NOMO-1 treated with dmso at 0.1 percent for 144 hours (cell line): Measurements from ENCODE around the gene GRID1.
"Not testable (repeated sequence)": the region's sequence is repeated elsewhere in the genome, so short reads cannot be mapped to it uniquely, and the experiment has no call there.

Experiments used
- DNase-seq: peaks from one replicate; lab custom pipeline; 2025; ENCODE audit not compliant: unreplicated experiment; lab: John Stamatoyannopoulos, UW

The GRID1 gene

DNA sequence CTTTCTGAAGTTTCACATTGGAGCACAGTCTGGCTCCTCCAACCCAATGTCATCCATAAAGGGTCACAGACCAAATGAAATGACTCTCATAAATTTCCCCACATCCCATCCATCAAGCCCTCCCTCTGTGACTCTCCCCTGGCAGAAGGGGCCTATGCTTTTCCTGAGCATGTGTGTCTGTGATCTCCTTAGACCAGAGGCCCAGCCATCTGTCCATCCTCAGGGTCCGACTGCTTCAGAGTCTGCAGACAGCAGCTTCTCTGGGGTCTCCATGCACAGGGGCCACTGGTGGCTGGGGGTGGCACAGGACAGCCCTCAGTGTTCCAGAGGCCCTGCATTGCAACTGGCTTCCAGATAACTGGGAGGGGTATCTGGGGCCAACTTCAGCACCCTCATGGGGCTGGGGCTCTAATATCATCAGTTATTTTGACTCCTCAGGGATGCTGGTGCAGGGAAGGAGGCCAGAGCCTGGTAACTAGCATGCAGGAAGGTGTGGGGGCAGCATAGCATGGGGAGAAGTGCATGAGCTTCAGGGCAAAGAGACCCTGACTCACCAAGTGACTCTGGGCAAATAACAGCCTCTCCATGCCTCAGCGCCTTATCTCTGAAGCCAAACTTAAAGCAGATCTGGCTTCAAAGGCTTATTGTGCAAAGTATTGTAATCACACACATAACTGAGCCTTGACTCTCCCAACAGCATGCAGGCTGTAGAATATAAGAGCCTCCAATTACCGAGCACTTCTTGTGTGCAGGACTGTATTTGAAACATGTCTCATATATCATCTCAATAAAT is 266.9 kb downstream of the GRID1 start:
- DNase-seq, result no peak

DNA sequence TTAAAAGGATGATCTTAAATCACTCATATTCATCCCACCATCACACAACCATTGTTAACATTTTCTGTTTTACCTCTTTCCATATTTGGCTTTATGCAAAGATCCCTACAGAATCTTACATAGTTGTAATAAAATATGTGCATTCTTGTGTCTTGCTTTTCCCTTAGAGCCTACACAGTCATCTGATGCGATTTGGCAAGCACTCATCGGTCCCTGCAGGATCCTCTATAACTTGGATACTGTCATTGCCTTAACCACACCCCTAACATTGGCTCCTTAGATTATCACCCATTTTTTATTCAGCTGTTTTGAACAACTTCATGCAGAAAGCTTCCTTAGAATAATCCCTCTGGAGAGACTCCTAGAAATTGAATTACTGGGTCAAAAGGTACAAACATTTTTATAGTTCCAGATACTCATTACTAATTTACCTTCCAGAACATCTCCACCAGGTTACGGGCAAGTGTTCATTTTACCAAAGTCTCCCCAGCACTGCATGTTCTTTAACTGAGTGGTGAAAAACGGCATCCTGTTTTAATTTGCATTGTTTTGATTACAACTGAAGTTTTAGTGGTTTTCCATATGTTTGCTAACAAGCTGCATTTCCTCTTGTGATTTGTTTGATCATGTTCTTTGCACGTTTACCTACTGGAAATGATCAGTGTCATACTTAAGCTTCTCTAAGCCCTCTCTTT is 268.3 kb downstream of the GRID1 start:
- no peak for DNase-seq

DNA sequence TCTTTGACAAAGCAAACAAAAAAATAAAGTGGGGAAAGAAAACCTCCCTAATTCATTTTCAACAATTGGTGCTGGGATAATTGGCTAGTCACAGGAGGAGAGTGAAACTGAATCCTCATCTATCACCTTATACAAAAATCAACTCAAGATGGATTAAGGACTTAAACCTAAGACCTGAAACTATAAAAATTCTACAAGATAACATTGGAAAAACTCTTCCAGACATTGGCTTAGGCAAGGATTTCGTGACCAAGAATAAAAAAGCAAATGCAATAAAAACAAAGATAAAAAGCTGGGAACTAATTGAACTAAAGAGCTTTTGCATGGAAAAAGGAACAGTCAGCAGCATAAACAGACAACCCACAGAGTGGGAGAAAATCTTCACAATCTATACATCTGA is 271.5 kb downstream of the GRID1 start:
- DNase-seq, result not testable (repeated sequence)

DNA sequence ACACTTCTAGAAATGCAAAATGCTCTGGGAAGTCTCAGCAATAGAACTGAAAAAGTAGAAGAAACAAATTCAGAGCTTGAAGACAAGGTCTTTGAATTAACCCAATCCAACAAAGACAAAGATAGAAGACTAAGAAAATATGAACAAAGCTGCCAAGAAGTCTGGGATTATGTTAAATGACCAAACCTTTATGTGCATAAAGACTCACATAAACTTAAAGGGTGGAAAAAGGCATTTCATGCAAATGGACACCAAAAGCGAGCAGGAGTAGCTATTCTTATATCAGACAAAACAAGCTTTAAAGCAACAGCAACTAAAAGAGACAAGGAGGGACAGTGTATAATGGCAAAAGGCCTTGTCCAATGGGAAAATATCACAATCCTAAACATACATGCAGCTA is 274.3 kb downstream of the GRID1 start:
- DNase-seq, result not testable (repeated sequence)

DNA sequence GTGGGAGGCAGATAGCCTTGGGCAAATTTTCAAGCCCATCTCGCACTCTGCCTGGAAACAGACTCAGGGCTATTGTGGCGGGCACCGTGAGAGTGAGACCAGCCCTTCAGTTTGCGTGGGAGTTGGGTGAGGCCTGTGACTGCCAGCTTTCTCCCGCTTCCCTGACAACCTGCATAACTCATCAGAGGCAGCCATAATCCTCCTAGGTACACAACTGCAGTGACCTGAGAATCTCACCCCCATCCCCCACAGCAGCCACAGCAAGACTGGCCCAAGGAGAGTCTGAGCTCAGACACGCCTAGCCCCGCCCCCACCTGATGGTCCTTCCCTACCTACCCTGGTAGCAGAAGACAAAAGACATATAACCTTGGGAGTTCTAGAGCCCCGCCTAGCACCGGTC is 275.4 kb downstream of the GRID1 start:
- DNase-seq, result no peak

DNA sequence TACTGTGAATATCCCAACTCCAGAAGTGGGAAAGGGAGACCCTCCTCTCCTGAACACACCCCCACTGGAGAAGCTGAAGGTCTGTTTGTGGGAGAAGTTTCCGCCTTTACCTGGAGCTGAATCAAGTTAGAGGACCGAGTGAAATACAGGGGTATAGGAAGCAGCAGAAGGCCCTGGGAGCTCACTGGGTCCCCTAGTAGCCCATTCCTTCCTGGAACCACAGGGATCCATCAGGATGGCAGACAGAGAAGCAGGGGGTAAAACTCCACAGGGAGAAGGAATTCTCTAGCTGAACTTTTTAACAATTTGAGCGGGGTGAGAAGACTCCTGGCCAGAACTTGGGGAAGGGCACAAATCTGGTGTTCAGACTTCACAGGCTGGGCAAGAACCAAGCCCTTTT is 275.8 kb downstream of the GRID1 start:
- no peak for DNase-seq

DNA sequence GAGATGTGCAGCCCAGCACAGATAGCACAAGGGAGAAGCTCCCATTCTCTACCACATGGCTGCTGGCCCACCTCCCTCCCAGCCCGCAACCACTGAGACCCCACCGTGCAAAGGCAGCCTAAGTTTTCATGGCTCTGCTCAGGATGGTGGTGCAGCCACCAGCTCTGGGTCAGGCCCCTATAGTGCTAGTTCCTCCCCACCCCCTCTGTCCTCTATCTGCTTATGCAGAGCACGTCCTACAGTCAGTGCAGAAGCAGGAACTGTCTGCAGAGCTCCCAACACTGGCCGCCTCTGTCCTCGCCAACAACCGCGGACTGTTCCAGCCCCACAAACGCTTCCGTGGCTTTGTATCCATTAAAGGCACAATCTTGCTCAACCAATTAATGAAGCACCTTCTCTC is 278.9 kb downstream of the GRID1 start:
- no peak for DNase-seq

DNA sequence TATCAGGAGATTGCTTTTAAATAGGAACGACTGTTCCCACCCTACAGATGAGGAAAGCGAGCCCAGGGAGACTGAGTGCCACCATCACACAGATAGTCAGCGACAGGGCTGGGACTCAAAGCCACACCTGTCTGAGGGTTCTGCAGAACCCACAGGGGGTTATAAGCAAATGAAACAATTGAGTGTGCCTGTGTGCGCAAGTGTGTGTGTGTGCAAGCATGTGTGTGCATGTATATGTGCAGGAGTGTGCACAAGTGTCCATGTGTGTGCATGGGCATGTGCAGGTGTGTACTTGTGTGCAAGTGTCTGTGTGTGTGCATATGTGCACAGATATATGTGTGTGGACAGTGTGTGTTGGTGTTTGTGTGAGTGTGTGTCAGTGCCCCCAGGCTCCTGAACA is 280.2 kb downstream of the GRID1 start:
- DNase-seq, result no peak

DNA sequence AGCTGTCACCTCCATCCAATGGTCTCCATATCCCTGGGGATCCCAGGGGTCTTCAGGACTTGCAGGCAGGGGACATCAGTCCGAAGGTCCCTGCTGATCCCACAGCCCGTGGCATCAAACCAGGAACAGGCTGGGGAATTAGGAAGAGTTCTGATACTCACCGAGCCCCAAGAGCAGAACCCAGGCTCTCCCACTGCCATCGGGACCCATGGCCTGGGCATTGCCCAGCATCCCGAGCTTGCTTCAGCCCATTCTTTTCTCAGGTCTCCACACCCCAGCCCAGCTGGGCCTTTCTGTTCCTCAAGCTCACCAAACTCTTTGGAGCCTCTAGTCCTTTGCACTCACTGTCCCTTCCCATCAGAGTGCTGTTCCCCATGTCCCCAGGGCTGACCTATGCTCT is 280.9 kb downstream of the GRID1 start:
- DNase-seq, result no peak

DNA sequence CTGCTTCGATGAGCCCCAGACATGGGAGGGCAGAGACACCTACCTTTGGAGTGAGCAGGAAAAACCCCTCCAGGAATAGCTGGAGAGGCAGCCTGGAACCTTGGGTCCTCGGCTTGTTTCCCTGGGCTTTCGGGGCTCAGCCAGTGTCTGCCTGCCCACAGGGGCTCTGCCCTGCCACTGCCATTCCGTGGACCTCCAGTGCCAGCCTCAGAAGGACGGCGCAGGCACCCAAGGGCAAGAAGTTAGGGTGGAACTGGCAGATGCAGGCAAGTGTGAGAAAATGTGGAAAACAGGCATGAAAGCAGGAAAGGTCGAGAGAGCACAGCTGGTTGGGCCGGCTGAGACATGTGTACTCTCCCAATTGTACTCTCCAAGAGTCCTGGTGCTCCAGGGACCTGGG is 281.5 kb downstream of the GRID1 start:
- DNase-seq, result no peak

DNA sequence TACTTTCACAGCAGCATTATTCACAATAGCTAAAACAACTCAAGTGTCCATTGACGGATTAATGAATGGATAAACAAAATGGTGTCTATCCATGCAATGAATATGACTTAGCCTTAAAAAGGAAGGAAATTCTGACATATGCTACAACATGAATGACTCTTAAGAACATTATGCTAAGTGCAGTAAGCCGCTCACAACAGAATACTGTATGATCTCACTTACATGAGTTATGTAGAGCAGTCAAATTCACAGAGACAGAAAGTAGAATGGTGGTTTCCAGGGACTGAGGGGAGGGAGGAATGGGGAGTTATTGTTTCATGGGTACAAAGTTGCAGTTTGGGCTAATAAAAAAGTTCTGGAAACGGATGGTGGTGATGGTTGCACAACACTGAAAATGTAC is 282.0 kb downstream of the GRID1 start:
- DNase-seq, result no peak

DNA sequence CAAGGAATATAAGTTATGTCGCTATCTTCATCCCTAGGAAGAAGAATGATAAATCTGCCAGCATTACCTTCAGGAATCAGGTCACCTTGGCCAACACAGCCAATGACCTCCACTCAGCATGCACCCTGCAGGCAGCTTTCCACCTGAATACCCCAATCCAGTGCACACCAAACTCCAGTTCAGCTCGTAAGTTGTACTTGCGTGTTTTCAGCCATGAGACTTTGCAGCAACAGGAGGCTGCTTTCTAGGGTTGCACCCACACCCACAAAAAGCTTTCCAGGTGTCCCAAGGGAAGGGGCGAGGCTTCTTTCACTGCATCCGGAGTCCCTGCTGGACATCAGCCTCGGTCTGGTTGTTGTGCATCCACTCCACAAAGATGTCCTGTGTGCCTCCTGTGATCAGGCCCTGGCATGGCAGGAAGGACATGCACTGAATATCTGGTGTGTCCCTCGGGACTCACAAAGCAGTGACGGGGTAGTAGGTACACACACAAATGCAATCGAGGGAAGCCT is 282.9 kb downstream of the GRID1 start:
- no peak for DNase-seq

DNA sequence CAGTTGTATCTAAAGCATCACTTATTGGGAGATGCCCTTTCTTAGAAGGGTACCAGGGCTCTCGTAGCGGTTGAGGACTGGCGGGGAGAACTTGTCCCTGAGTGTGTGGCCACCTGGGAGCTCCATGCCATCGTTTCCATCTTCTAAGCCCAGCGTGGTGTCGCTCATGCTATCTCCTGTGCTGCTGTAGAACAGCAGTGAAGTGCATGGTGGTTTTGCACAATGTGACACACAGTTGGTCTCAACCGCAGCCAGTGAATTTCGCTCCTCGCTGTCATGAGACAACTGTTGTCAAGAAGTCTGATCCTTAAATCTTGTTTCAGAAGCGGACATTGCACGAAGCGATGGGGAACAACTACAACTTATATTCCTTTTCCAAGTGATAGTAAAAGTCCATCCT is 283.4 kb downstream of the GRID1 start:
- no peak for DNase-seq

DNA sequence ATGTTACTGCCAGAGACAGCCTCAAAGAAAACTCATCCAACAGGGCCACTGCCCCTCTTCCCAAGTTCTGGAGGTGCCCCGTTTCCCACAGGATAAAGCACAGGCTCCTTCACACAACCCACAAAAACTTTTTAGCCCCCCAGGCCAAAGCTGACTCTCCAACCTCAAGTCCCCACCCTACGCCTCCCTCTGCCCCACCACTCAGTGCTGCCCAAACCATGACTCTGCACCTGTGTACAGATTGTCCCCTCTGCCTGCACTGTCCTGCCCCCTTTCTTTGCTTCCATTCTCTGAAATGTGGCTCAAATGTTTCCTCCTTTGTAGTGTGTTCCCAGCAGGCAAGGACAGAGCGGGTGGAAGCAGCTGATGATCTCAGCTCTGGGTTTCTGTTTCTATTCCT is 284.0 kb downstream of the GRID1 start:
- DNase-seq, result no peak

DNA sequence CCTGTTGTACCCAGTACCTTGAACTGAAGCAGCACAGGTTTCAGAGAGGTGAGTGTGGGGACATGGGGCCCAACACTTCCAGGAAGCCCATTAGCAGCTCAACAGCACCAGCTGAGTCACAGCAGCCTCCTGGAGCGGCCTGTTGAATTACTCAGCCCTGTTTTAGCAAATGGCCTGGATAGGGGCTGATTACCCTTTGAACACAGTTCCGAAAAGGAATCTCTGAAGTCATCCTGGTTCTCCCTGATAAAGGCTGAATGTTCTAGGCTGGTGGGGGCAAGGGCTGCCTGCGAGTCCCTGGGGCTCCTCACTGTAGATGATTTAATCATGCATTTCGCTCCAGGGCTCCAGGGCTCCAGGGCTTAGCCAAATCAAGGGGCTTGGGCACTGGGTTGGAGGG is 287.5 kb downstream of the GRID1 start:
- no peak for DNase-seq

DNA sequence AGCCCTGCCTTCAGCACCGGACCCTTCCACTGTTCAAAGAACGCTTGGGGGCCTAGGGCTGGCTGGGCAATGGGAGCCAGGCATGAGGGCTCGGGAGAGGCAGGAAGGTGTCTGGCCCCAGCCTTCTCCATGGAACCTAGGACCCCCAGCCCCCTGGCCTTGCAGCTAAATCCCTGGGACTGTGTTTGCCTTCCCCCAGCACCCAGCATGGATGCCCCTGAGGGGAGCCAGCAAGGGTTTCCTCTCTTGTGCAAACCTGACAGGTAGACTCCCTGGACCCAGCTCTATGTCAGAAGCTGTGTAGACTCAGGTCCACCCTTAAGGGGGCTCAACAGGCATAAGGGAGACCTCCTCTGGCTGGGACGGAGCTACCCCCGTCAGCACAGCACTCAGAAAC is 288.0 kb downstream of the GRID1 start:
- no peak for DNase-seq

DNA sequence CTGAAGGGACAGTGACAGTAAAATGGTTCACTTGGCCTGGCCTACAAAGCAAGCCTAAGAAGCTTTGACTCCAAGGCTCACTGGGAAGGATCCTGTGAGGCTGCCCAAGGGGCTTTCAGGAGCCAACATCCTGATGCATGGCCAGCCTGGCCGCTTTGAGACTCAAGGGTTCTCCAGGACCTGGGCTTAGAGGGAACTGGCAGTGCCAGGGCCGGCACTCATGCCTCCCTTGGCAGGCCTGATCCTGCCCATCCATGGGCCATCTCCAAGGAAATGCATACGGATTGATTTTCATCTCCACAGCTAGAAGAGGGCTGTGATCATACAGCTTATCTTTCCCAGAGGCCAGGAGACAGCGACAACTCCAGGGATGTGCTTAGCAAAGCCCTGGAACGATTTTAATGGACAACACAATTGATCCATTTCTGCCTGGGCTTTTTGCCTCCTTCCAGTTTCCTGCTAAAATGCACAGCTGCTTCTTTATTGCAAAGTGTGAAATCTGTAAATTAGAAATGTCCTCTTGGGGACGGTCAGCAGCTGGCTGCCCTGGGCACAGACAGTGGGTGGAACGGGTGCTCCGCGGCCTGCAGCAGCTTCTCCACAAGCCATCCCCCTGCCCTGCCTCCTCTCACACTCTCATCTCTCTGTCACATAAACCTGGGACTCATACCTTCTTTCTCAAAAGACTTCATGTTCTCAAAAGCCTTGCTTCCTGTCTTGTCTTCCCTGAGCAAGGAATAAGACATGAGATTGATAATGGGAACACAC is 288.5 kb downstream of the GRID1 start:
- DNase-seq, result no peak

DNA sequence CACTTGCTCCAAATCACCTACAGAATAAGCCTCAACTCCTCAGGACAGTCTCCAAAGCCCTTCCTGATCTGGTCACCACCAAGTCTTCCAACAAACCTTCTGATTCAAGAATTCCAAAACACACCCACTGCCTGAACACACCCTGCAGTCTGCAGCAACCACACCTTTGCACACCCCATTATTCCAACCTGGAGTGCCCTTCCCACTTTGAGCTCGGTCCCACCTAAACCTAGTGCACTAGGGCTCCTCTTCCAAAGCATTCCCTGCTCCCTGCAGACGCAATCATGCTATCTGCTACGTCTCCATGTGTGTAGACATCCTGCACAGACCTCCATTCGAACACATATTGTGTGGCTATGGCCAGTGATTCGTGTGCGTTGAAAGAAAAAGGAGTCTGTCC is 289.3 kb downstream of the GRID1 start:
- DNase-seq, result no peak

DNA sequence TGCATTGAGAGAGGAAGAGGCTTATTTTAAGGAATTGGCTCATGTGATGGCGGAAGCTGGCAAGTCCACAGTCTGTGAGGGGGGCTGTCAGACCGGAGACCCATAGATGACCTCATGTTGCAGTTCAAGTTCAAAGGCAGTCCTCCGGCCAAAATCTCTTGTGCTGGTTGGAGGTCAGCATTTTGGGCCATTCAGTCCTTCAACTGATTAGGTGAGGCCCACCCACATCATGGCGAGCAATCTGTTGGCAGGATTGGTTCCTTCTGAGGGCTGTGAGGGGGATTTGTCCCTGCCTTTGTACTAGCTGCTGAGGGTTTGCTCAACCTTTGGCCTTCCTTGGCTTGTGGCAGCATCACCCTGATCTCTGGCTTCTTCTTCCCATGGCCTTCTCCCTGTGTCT is 290.1 kb downstream of the GRID1 start:
- not testable (repeated sequence) for DNase-seq

DNA sequence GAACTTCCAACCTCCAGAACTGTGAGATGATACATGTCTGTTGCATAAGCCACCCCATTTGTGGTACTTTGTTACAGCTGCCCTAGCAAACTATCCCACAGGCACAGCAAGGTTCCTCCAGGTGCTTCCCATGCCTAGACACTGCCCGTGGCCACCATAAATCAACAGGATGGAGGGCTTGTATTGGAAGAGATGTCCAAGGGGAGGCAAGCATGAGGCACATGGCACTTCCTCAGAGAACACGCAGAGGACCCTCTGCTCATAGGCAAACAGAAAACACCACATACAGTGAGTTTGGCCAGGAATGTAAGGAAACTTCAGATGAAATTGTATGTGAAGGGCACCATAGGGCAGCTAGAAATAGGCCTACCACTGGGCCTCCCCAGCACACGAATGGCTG is 291.1 kb downstream of the GRID1 start:
- no peak for DNase-seq

DNA sequence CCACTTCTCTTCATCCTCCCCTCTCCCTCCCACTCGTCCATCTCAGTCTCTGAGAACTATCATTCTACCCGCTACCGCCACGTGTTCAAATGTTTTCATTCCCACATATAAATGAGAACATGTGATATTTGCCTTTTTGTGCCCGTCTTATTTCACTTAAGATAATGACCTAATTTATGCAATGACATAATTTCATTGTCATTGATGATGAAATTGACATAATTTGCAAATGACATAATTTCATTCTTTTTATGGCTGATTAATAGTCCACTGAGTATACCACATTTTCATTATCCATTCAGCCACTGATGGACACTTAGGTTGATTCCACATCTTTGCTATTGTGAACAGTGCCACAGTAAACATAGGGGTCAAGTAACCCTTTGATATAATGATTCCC is 292.3 kb downstream of the GRID1 start:
- DNase-seq, result no peak
